Ishikawa (cell line): ENCODE measurements around the gene OSBPL1A.

Experiments
- CEBPB ChIP-seq: IDR thresholded peaks from 2 replicates; pipeline ENCODE4 v1.6.1; 2012
- EP300 ChIP-seq: IDR thresholded peaks from 2 replicates; pipeline ENCODE4 v1.6.1; 2012; ENCODE audit warnings: borderline replicate concordance
- FOXM1 ChIP-seq: IDR thresholded peaks from 2 replicates; pipeline ENCODE4 v1.6.1; 2012; ENCODE audit warnings: low read depth, borderline replicate concordance
- NFIC ChIP-seq: IDR thresholded peaks from 2 replicates; pipeline ENCODE4 v1.6.1; 2012
- RAD21 ChIP-seq: IDR thresholded peaks from 2 replicates; pipeline ENCODE4 v1.6.1; 2012; ENCODE audit warnings: low read depth
- TAF1 ChIP-seq: IDR thresholded peaks from 2 replicates; pipeline ENCODE4 v1.6.1; 2012; ENCODE audit warnings: low read depth, mild to moderate bottlenecking
- TCF12 ChIP-seq: IDR thresholded peaks from 2 replicates; pipeline ENCODE4 v1.6.1; 2012; ENCODE audit warnings: low read depth
- TEAD4 ChIP-seq: IDR thresholded peaks from 2 replicates; pipeline ENCODE4 v1.6.1; 2012
- YY1 ChIP-seq: IDR thresholded peaks from 2 replicates; pipeline ENCODE4 v1.6.1; 2012; ENCODE audit warnings: low read depth
- ZBTB7A ChIP-seq: IDR thresholded peaks from 2 replicates; pipeline ENCODE4 v1.6.1; 2012; ENCODE audit warnings: low read depth
- TF ChIP-seq, protein P1 (sequence below): IDR thresholded peaks from 2 replicates; pipeline ENCODE4 v1.6.1; 2012
- TF ChIP-seq, protein P2 (sequence below): IDR thresholded peaks from 2 replicates; pipeline ENCODE4 v1.6.1; 2012
- TF ChIP-seq, protein P3 (sequence below): IDR thresholded peaks from 2 replicates; pipeline ENCODE4 v1.6.1; 2012; ENCODE audit warnings: low read depth, mild to moderate bottlenecking

DNA sequence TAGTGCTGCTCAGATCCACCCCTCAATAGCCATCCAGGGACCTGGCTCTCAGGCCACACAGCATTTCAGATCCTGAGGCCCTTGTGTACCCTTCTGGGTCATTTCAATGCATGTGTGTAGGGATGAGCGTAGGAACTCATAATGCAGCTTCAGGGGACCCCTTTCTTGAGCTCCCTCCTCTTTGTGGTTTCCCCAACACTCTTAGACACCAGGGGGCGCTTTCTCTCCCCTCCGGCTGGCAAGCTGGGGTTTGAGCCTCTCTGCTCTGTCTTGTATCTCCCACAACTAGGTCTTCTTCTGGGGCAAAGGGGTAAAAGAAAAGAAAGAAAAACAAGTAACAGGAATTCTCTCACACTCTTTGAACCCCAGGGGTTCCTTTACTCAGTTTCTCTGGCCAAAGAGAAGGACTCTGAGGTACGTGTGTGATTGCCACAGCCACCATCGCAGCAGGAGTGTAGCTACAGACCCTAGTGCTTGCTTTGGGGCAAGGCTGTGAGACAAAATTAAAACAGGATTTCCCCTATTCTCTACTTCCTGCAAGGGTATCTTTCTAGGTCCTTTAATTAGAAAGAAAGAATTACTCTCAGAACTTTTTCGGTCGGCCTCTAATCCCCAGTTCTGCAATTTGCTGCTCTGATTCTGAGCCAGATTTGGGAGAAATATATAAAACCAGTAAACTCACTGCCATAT lies 220.8 kb downstream of the OSBPL1A start:
- TF ChIP-seq EP300 (no peak), ZBTB7A (no peak), TAF1 (no peak), CEBPB (no peak), YY1 (no peak), FOXM1 (no peak), TCF12 (no peak), NFIC (no peak), TEAD4 (no peak), RAD21 (peak; percentile 70)
- TF ChIP-seq, protein P1, sequence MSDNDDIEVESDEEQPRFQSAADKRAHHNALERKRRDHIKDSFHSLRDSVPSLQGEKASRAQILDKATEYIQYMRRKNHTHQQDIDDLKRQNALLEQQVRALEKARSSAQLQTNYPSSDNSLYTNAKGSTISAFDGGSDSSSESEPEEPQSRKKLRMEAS = no peak
- TF ChIP-seq, protein P2, sequence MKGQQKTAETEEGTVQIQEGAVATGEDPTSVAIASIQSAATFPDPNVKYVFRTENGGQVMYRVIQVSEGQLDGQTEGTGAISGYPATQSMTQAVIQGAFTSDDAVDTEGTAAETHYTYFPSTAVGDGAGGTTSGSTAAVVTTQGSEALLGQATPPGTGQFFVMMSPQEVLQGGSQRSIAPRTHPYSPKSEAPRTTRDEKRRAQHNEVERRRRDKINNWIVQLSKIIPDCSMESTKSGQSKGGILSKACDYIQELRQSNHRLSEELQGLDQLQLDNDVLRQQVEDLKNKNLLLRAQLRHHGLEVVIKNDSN = no peak
- TF ChIP-seq, protein P3, sequence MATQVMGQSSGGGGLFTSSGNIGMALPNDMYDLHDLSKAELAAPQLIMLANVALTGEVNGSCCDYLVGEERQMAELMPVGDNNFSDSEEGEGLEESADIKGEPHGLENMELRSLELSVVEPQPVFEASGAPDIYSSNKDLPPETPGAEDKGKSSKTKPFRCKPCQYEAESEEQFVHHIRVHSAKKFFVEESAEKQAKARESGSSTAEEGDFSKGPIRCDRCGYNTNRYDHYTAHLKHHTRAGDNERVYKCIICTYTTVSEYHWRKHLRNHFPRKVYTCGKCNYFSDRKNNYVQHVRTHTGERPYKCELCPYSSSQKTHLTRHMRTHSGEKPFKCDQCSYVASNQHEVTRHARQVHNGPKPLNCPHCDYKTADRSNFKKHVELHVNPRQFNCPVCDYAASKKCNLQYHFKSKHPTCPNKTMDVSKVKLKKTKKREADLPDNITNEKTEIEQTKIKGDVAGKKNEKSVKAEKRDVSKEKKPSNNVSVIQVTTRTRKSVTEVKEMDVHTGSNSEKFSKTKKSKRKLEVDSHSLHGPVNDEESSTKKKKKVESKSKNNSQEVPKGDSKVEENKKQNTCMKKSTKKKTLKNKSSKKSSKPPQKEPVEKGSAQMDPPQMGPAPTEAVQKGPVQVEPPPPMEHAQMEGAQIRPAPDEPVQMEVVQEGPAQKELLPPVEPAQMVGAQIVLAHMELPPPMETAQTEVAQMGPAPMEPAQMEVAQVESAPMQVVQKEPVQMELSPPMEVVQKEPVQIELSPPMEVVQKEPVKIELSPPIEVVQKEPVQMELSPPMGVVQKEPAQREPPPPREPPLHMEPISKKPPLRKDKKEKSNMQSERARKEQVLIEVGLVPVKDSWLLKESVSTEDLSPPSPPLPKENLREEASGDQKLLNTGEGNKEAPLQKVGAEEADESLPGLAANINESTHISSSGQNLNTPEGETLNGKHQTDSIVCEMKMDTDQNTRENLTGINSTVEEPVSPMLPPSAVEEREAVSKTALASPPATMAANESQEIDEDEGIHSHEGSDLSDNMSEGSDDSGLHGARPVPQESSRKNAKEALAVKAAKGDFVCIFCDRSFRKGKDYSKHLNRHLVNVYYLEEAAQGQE = no peak
